Neural cell (in vitro differentiated cells): Measurements from ENCODE around the gene FAM163A. TPM values are rescaled to one million over a fixed set of nuclear protein-coding genes. Genes with fewer than 3 reads are reported as not detected.

Experiments used
- H2AFZ ChIP-seq: fragments of 200-600, 300-800 bp; sonication (generic), shearing (Covaris generic); 2 replicates; pipeline ENCODE4 v1.6.0; 2014; ENCODE audit warnings: low read depth, mild to moderate bottlenecking, antibody characterized with exemption, low read length, moderate library complexity
- H3F3A ChIP-seq: fragments of 200-600 bp; shearing (Covaris generic); 2 replicates; pipeline ENCODE4 v1.6.1; 2016; ENCODE audit warnings: mild to moderate bottlenecking, moderate library complexity, mixed read lengths, antibody characterized with exemption, low read length; ENCODE audit not compliant: insufficient read depth, poor library complexity, severe bottlenecking
- H3K27ac ChIP-seq: fragments of 200-600, 300-800 bp; sonication (generic), shearing (Covaris generic); 2 replicates; pipeline ENCODE4 v1.5.1; 2014; ENCODE audit warnings: mild to moderate bottlenecking, low read length, moderate library complexity
- H3K27me3 ChIP-seq: fragments of 300-800, 200-600 bp; sonication (generic), shearing (Covaris generic); 2 replicates; pipeline ENCODE4 v1.6.0; 2014; ENCODE audit warnings: mild to moderate bottlenecking, low read depth, low read length, moderate library complexity; ENCODE audit not compliant: insufficient read depth
- H3K36me3 ChIP-seq: fragments of 300-800, 200-600 bp; sonication (generic), shearing (Covaris generic); 2 replicates; pipeline ENCODE4 v1.5.1; 2014; ENCODE audit warnings: mild to moderate bottlenecking, antibody characterized with exemption, low read length, moderate library complexity; ENCODE audit not compliant: insufficient read depth
- H3K4me2 ChIP-seq: fragments of 300-800, 200-600 bp; sonication (generic), shearing (Covaris generic); 2 replicates; pipeline ENCODE4 v1.6.0; 2014; ENCODE audit warnings: mild to moderate bottlenecking, low read length
- H3K4me3 ChIP-seq: fragments of 300-800, 200-600 bp; sonication (generic), shearing (Covaris generic); 2 replicates; pipeline ENCODE4 v1.5.1; 2014; ENCODE audit warnings: mild to moderate bottlenecking, low read length, moderate library complexity
- H3K79me2 ChIP-seq: fragments of 200-600 bp; shearing (Covaris generic); replicated peaks from 2 replicates; pipeline ENCODE4 v1.6.0; 2014; ENCODE audit warnings: mild to moderate bottlenecking, low read length, moderate library complexity; ENCODE audit not compliant: insufficient read depth
- H3K9ac ChIP-seq: fragments of 300-800, 200-600 bp; sonication (generic), shearing (Covaris generic); 2 replicates; pipeline ENCODE4 v1.6.1; 2016; ENCODE audit warnings: mild to moderate bottlenecking, low read length, mixed read lengths
- H3K9me2 ChIP-seq: fragments of 200-600 bp; shearing (Covaris generic); 2 replicates; pipeline ENCODE4 v1.6.1; 2016; ENCODE audit warnings: mild to moderate bottlenecking, low read length, mixed read lengths; ENCODE audit not compliant: insufficient read depth
- H3K9me3 ChIP-seq: fragments of 200-600, 300-800 bp; sonication (generic), shearing (Covaris generic); 2 replicates; pipeline ENCODE4 v1.6.1; 2016; ENCODE audit warnings: mild to moderate bottlenecking, mixed run types, low read length, moderate library complexity, mixed read lengths
- H4K20me1 ChIP-seq: fragments of 200-600 bp; shearing (Covaris generic); 2 replicates; pipeline ENCODE4 v1.6.1; 2016; ENCODE audit warnings: mild to moderate bottlenecking, mixed run types; ENCODE audit not compliant: insufficient read depth
- EP300 ChIP-seq: fragments of 450-650 bp; conservative IDR thresholded peaks from 2 replicates; pipeline ENCODE4 v1.6.1; 2014; ENCODE audit warnings: antibody characterized with exemption, mild to moderate bottlenecking, moderate library complexity; ENCODE audit not compliant: poor library complexity, severe bottlenecking
- EZH2 ChIP-seq: fragments of 200-600, 300-800 bp; shearing (Covaris generic), sonication (generic); IDR thresholded peaks from 2 replicates; pipeline ENCODE4 v1.6.1; 2014; ENCODE audit warnings: antibody characterized with exemption, low read length, borderline replicate concordance, mild to moderate bottlenecking; ENCODE audit not compliant: insufficient read depth, poor library complexity, severe bottlenecking
- MXI1 ChIP-seq: fragments of 450-650 bp; conservative IDR thresholded peaks from 2 replicates; pipeline ENCODE4 v1.6.1; 2014; ENCODE audit warnings: antibody characterized with exemption, mild to moderate bottlenecking; ENCODE audit not compliant: poor library complexity, severe bottlenecking
- POLR2AphosphoS5 ChIP-seq: IDR thresholded peaks from 2 replicates; pipeline ENCODE4 v1.6.1; 2012
- RAD21 ChIP-seq: fragments of 450-650 bp; conservative IDR thresholded peaks from 2 replicates; pipeline ENCODE4 v1.6.1; 2014; ENCODE audit warnings: antibody characterized with exemption, mild to moderate bottlenecking, moderate library complexity
- SMC3 ChIP-seq: fragments of 450-650 bp; conservative IDR thresholded peaks from 2 replicates; pipeline ENCODE4 v1.6.1; 2014; ENCODE audit warnings: antibody characterized with exemption, mild to moderate bottlenecking, moderate library complexity; ENCODE audit not compliant: poor library complexity
- TAF1 ChIP-seq: IDR thresholded peaks from 2 replicates; pipeline ENCODE4 v1.6.1; 2012; ENCODE audit warnings: low read depth
- polyA plus RNA-seq: library from polyadenylated mRNA; depleted of rRNA; stranded (reverse); fragments of >200 nt; gene quantifications from 2 replicates; pipeline ENCODE4 v1.2.3, GENCODE V29; 2014
- TF ChIP-seq, protein P1 (sequence below): fragments of 450-650 bp; IDR thresholded peaks from 2 replicates; pipeline ENCODE4 v1.5.1; 2014; ENCODE audit warnings: antibody characterized with exemption, mild to moderate bottlenecking, moderate library complexity; ENCODE audit not compliant: poor library complexity, severe bottlenecking
- TF ChIP-seq, protein P2 (sequence below): IDR thresholded peaks from 2 replicates; pipeline ENCODE4 v1.6.1; 2012; ENCODE audit warnings: borderline replicate concordance

FAM163A gene
- polyA plus RNA-seq, 1 donor from 2014 or later = 0.21 TPM

DNA sequence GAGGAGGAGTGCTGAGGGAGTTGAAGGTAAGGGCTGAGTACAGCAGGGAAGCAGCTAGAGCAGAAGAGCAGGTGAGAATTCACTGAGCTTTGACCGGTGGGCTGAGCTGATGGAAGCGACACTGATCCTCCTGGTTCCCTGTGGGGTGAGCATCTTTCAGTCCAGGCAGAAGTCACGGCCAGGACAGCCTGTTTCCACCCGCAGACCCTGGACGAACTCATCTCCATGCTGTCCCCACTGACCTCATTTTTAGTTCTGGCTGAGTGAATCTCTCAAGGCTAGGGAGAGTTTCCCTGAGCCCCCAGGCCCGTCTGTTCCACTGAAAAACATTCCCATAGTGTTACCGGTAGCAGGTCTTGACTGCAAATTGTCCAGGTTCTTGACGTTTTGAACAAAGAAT lies 31.5 kb downstream of the FAM163A start:
- TF ChIP-seq SMC3 (no peak), EP300 (no peak), TAF1 (no peak), MXI1 (no peak), POLR2AphosphoS5 (no peak), EZH2 (no peak), RAD21 (no peak)
- TF ChIP-seq, protein P1, sequence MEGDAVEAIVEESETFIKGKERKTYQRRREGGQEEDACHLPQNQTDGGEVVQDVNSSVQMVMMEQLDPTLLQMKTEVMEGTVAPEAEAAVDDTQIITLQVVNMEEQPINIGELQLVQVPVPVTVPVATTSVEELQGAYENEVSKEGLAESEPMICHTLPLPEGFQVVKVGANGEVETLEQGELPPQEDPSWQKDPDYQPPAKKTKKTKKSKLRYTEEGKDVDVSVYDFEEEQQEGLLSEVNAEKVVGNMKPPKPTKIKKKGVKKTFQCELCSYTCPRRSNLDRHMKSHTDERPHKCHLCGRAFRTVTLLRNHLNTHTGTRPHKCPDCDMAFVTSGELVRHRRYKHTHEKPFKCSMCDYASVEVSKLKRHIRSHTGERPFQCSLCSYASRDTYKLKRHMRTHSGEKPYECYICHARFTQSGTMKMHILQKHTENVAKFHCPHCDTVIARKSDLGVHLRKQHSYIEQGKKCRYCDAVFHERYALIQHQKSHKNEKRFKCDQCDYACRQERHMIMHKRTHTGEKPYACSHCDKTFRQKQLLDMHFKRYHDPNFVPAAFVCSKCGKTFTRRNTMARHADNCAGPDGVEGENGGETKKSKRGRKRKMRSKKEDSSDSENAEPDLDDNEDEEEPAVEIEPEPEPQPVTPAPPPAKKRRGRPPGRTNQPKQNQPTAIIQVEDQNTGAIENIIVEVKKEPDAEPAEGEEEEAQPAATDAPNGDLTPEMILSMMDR = no peak
- TF ChIP-seq, protein P2, sequence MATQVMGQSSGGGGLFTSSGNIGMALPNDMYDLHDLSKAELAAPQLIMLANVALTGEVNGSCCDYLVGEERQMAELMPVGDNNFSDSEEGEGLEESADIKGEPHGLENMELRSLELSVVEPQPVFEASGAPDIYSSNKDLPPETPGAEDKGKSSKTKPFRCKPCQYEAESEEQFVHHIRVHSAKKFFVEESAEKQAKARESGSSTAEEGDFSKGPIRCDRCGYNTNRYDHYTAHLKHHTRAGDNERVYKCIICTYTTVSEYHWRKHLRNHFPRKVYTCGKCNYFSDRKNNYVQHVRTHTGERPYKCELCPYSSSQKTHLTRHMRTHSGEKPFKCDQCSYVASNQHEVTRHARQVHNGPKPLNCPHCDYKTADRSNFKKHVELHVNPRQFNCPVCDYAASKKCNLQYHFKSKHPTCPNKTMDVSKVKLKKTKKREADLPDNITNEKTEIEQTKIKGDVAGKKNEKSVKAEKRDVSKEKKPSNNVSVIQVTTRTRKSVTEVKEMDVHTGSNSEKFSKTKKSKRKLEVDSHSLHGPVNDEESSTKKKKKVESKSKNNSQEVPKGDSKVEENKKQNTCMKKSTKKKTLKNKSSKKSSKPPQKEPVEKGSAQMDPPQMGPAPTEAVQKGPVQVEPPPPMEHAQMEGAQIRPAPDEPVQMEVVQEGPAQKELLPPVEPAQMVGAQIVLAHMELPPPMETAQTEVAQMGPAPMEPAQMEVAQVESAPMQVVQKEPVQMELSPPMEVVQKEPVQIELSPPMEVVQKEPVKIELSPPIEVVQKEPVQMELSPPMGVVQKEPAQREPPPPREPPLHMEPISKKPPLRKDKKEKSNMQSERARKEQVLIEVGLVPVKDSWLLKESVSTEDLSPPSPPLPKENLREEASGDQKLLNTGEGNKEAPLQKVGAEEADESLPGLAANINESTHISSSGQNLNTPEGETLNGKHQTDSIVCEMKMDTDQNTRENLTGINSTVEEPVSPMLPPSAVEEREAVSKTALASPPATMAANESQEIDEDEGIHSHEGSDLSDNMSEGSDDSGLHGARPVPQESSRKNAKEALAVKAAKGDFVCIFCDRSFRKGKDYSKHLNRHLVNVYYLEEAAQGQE = no peak
- H4K20me1 ChIP-seq = no peaks in the 10 kb centered on the region
- H2AFZ ChIP-seq = no peak overlapping the region

DNA sequence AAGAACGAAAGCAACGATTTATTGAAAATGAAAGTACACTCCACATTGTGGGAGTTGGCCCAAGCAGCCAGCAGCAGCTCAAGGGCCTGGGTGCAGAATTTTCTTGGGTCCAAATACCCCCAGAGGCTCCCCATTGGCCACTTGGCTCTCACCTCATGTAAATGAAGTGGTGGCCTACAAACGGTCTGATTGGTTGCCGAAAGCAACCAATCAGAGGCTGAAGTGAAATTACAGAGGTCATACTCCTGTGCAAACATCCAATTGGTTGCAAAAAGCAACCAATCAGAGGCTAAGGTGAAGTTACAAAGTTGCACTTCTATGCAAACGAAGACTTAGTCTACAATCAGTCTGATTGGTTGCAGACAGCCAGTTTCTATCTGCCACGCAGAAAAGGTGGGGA lies 31.9 kb downstream of the FAM163A start:
- Histone ChIP-seq H3K79me2 (no peaks in the 10 kb centered on the region), H4K20me1 (no peaks in the 10 kb centered on the region), H3K4me3 (no peak overlapping the region), H3K9me3 (no peaks in the 10 kb centered on the region), H3K27me3 (no peaks in the 10 kb centered on the region), H3K4me2 (no peak overlapping the region), H3F3A (no peaks in the 10 kb centered on the region), H3K9ac (no peak overlapping the region), H3K9me2 (no peaks in the 10 kb centered on the region), H2AFZ (no peak overlapping the region), H3K36me3 (no peaks in the 10 kb centered on the region), H3K27ac (no peak overlapping the region)
- TF ChIP-seq EP300 = no peak

More for the DNA sequence above, 31.5 kb downstream of the FAM163A start:
- no peaks in the 10 kb centered on the region for H3K36me3 ChIP-seq
- H3K27me3 ChIP-seq = no peaks in the 10 kb centered on the region
- no peaks in the 10 kb centered on the region for H3K9me2 ChIP-seq
- no peaks in the 10 kb centered on the region for H3F3A ChIP-seq
- H3K4me3 ChIP-seq = no peak overlapping the region
- no peaks in the 10 kb centered on the region for H3K79me2 ChIP-seq
- no peak overlapping the region for H3K27ac ChIP-seq
- no peak overlapping the region for H3K9ac ChIP-seq
- H3K9me3 ChIP-seq = no peaks in the 10 kb centered on the region
- no peak overlapping the region for H3K4me2 ChIP-seq

DNA sequence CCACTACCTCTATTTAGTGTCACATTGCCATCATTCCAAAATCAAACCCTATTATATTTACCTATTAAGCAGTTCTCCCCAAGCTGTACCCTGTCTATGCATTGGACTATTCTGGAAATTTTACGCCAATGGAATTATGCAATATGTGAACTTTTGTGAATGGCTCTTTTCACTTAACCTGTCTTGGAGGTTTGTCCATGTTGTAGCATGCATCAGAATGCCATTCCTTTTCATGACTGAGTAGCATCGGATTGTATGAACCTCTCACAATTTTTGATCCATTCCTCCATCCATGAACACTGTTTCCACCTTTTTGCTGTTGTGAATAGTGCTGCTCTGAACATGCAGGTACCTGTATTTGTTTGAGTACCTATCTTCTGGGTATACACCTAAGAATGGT lies 33.7 kb downstream of the FAM163A start:
- Histone ChIP-seq H3K36me3 (no peaks in the 10 kb centered on the region), H3K4me3 (no peak overlapping the region), H3K27me3 (no peaks in the 10 kb centered on the region), H3K9me2 (no peaks in the 10 kb centered on the region), H3F3A (no peaks in the 10 kb centered on the region), H4K20me1 (no peaks in the 10 kb centered on the region), H3K9ac (no peak overlapping the region), H2AFZ (no peak overlapping the region), H3K79me2 (no peaks in the 10 kb centered on the region), H3K9me3 (no peaks in the 10 kb centered on the region), H3K27ac (no peak overlapping the region), H3K4me2 (no peak overlapping the region)
- TF ChIP-seq EP300 (no peak), EZH2 (no peak), RAD21 (no peak), POLR2AphosphoS5 (no peak), MXI1 (no peak), SMC3 (no peak), TAF1 (no peak)
- TF ChIP-seq, protein P2 = no peak
- TF ChIP-seq, protein P1 = no peak
